ENCODE data around the gene XRCC1.

XRCC1 gene

GRCh38 chr19:43578787-43579186 is 3.5 kb upstream of the XRCC1 start:
- H3K27me3 ChIP-seq = no peaks in the 10 kb centered on the region
- no peaks in the 10 kb centered on the region for H3K36me3 ChIP-seq
- H3K4me1 ChIP-seq = peaks cover 0 to 31% (median 14%) of the 10 kb centered on the region in 4 donors
- H3K27ac ChIP-seq = no peak overlapping the region
- TF ChIP-seq CTCF (IDR thresholded peaks at IDR 0.05) = no peak
- no peak for DNase-seq
- intact Hi-C loops (cut with DNase I; ENCODE audit: low total_unique reads) = no loop called here
- H3K4me3 ChIP-seq = no peak overlapping the region
- no peaks in the 10 kb centered on the region for H3K9me3 ChIP-seq

- intact Hi-C loops (cut with DNase I; ENCODE audit: low total_unique reads) = loop anchor here (1.0 kb wide), 1 partner anchor 20 kb away; the partner anchor contains the start of genes IRGQ and ZNF576
- Histone ChIP-seq H3K9me3 (no peaks in the 10 kb centered on the region), H3K4me1 (peaks cover 0 to 26% (median 11%) of the 10 kb centered on the region in 4 donors), H3K27me3 (no peaks in the 10 kb centered on the region), H3K4me3 (peak overlapping the region; percentile 76 to 77), H3K36me3 (peaks cover 0 to 13% (median 4%) of the 10 kb centered on the region in 3 donors), H3K27ac (peak overlapping the region; percentile 63 to 77)
- TF ChIP-seq CTCF (IDR thresholded peaks at IDR 0.05) = no peak
- DNase-seq = no peak
Observed at GRCh38 chr19:43575955-43576878, 890 bp upstream of the XRCC1 start.

GRCh38 chr19:43574424-43575155 is 737 bp downstream of the XRCC1 start:
- Histone ChIP-seq H3K36me3 (peaks cover 0 to 21% (median 4%) of the 10 kb centered on the region in 3 donors), H3K4me1 (peaks cover 0 to 16% (median 10%) of the 10 kb centered on the region in 4 donors), H3K9me3 (no peaks in the 10 kb centered on the region), H3K27me3 (no peaks in the 10 kb centered on the region), H3K27ac (peak overlapping the region; percentile 77 to 87), H3K4me3 (peak overlapping the region; percentile 76 to 77)
- intact Hi-C loops (cut with DNase I; ENCODE audit: low total_unique reads) = loop anchor here (1.0 kb wide), 1 partner anchor 22 kb away; the partner anchor contains the start of genes IRGQ and ZNF576
- TF ChIP-seq CTCF (IDR thresholded peaks at IDR 0.05) = no peak
- DNase-seq = no peak

- DNase-seq = no peak
- H3K36me3 ChIP-seq = peaks cover 0 to 21% (median 4%) of the 10 kb centered on the region in 3 donors
- peaks cover 0 to 16% (median 10%) of the 10 kb centered on the region in 4 donors for H3K4me1 ChIP-seq
- no peaks in the 10 kb centered on the region for H3K9me3 ChIP-seq
- H3K4me3 ChIP-seq = no peak overlapping the region
- no peak for TF ChIP-seq CTCF (IDR thresholded peaks at IDR 0.05)
- intact Hi-C loops (cut with DNase I; ENCODE audit: low total_unique reads) = no loop called here
- H3K27me3 ChIP-seq = no peaks in the 10 kb centered on the region
- no peak overlapping the region for H3K27ac ChIP-seq
Observed at GRCh38 chr19:43572171-43572588, 3.1 kb downstream of the XRCC1 start.

GRCh38 chr19:43570174-43570791 is 5.0 kb downstream of the XRCC1 start:
- Histone ChIP-seq H3K4me1 (peaks cover 0 to 11% (median 7%) of the 10 kb centered on the region in 4 donors), H3K9me3 (no peaks in the 10 kb centered on the region), H3K27me3 (no peaks in the 10 kb centered on the region), H3K36me3 (peaks cover 0 to 21% (median 4%) of the 10 kb centered on the region in 3 donors), H3K27ac (no peak overlapping the region), H3K4me3 (no peak overlapping the region)
- intact Hi-C loops (cut with DNase I; ENCODE audit: low total_unique reads) = no loop called here
- no peak for TF ChIP-seq CTCF (IDR thresholded peaks at IDR 0.05)
- DNase-seq = no peak
